Nephron (organoid): Measurements from ENCODE around the gene ZBTB37.
A peak's percentile ranks its signal among the peaks of the same experiment; 100 is the strongest.

Experiments used
- H3K27ac Mint-ChIP-seq, 3 experiments: 2 replicates each; pipeline ENCODE4 v1.8.0; 2020; ENCODE audit warnings: mixed read lengths in 3 of 3, mild to moderate bottlenecking in 2 of 3, moderate library complexity in 1 of 3
- H3K27me3 Mint-ChIP-seq: 2 replicates; pipeline ENCODE4 v1.8.0; 2021; ENCODE audit warnings: low read depth, mild to moderate bottlenecking, moderate library complexity, mixed read lengths
- H3K36me3 Mint-ChIP-seq: 2 replicates; pipeline ENCODE4 v1.8.0; 2020; ENCODE audit warnings: low read depth, mixed read lengths
- H3K4me1 Mint-ChIP-seq: 2 replicates; pipeline ENCODE4 v1.8.0; 2020; ENCODE audit warnings: mixed read lengths
- H3K4me3 Mint-ChIP-seq, 3 experiments: 2 replicates each; pipeline ENCODE4 v1.8.0; 2020; ENCODE audit warnings: mild to moderate bottlenecking in 3 of 3, mixed read lengths in 3 of 3, moderate library complexity in 2 of 3
- H3K9me3 Mint-ChIP-seq: 2 replicates; pipeline ENCODE4 v1.8.0; 2020; ENCODE audit warnings: mixed read lengths
- TF ChIP-seq, protein P1 (sequence below), 3 experiments: fragments of 200-600 bp; sonication (generic); IDR thresholded peaks; one replicate each; pipeline ENCODE4 v1.5.0; 2021; ENCODE audit warnings: antibody characterized with exemption in 3 of 3; ENCODE audit not compliant: unreplicated experiment in 3 of 3

Gene ZBTB37

DNA sequence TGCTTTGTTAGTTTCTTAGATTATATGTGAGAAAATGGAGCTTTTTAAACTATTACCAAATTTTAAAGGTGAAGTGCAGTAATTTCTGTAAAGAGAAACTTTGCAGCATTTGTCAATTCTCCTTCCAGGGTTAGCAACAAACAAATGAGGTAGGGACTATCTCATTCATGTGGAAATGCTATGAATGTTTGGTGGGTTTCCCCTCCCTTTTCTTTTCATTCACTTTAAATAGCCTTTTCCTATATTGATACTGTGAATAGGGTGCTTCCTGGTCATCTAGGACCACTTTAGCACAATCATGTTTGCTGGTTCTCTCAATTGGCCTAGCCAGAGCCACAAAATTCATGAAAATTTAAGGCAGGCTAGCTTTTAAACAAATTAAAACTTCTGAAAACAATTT lies 20.6 kb downstream of the ZBTB37 start:
- Mint-ChIP-seq H3K4me1 (no peaks in the 10 kb centered on the region), H3K36me3 (peaks cover 40% of the 10 kb centered on the region), H3K27ac (no peak overlapping the region), H3K9me3 (no peaks in the 10 kb centered on the region), H3K27me3 (no peaks in the 10 kb centered on the region), H3K4me3 (no peak overlapping the region)
- TF ChIP-seq, protein P1, sequence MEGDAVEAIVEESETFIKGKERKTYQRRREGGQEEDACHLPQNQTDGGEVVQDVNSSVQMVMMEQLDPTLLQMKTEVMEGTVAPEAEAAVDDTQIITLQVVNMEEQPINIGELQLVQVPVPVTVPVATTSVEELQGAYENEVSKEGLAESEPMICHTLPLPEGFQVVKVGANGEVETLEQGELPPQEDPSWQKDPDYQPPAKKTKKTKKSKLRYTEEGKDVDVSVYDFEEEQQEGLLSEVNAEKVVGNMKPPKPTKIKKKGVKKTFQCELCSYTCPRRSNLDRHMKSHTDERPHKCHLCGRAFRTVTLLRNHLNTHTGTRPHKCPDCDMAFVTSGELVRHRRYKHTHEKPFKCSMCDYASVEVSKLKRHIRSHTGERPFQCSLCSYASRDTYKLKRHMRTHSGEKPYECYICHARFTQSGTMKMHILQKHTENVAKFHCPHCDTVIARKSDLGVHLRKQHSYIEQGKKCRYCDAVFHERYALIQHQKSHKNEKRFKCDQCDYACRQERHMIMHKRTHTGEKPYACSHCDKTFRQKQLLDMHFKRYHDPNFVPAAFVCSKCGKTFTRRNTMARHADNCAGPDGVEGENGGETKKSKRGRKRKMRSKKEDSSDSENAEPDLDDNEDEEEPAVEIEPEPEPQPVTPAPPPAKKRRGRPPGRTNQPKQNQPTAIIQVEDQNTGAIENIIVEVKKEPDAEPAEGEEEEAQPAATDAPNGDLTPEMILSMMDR (IDR thresholded peaks at IDR 0.05; ENCODE audit: unreplicated experiment in 3 of 3): no peak

DNA sequence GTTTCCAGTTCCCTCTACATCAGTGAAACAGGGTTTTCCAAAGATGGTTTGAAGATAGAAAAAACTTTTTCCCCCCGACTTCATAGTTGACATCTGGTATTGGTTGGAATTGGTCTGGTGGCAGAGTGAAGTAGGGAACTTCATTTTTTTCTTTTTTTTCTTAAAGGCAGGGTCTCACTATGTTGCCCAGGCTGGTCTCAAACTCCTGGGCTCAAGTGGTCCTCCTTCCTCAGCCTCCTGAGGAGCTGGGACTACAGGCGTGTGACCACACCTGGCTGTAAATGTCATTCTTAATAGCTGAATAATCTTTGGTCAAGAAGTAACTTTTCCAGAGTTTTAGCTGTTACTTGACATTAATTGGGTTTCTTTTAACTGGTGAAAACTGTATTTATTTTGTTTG lies 21.7 kb downstream of the ZBTB37 start:
- H3K9me3 Mint-ChIP-seq: no peaks in the 10 kb centered on the region
- no peak overlapping the region for H3K27ac Mint-ChIP-seq
- H3K4me1 Mint-ChIP-seq: no peaks in the 10 kb centered on the region
- TF ChIP-seq, protein P1 (IDR thresholded peaks at IDR 0.05; ENCODE audit: unreplicated experiment in 3 of 3): no peak
- H3K36me3 Mint-ChIP-seq: peaks cover 44% of the 10 kb centered on the region
- no peak overlapping the region for H3K4me3 Mint-ChIP-seq
- no peaks in the 10 kb centered on the region for H3K27me3 Mint-ChIP-seq

DNA sequence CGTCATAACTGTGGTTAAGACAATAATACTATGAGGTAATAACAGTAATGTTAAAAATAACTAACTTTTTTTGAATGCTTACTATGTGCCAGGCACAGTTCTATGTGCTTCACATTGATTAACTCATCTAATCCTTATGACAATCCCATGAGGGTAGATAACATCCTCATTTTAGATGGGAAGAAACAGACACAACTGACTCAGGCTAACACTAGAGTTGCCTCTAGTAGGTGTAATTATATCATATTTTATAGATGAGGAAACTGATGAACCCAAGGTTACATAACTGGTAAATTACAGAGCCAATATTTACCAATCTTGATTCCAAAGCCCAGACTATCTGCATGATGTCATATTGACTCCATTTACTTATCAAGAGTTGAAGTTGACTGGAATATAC lies 25.4 kb downstream of the ZBTB37 start:
- TF ChIP-seq, protein P1 (IDR thresholded peaks at IDR 0.05; ENCODE audit: unreplicated experiment in 3 of 3): no peak
- no peak overlapping the region for H3K4me3 Mint-ChIP-seq
- H3K4me1 Mint-ChIP-seq: no peaks in the 10 kb centered on the region
- H3K36me3 Mint-ChIP-seq: peaks cover 16% of the 10 kb centered on the region
- H3K27me3 Mint-ChIP-seq: no peaks in the 10 kb centered on the region
- H3K27ac Mint-ChIP-seq: no peak overlapping the region
- H3K9me3 Mint-ChIP-seq: no peaks in the 10 kb centered on the region

DNA sequence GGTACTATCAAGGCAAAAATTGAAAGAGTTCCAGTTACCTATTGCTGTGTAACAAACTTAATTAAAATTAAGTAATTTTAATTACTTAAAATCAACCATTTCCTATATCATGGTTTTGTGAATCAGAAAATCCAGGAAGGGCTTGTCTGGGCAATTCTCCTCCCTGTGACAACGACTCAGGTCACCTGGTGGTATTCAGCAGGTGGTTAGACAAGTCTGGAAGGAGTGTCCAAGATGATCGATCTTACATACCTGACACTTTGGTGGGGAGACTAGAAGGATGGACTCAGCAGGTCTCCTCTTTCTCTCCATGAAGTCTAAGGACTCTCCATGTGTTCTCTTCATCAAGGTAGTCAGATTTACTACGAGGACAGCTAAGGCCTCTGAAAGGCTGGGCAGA lies 26.0 kb downstream of the ZBTB37 start:
- H3K9me3 Mint-ChIP-seq: no peaks in the 10 kb centered on the region
- peaks cover 15% of the 10 kb centered on the region for H3K36me3 Mint-ChIP-seq
- H3K27me3 Mint-ChIP-seq: no peaks in the 10 kb centered on the region
- TF ChIP-seq, protein P1 (IDR thresholded peaks at IDR 0.05; ENCODE audit: unreplicated experiment in 3 of 3): no peak
- H3K27ac Mint-ChIP-seq: no peak overlapping the region
- no peak overlapping the region for H3K4me3 Mint-ChIP-seq
- H3K4me1 Mint-ChIP-seq: no peaks in the 10 kb centered on the region

DNA sequence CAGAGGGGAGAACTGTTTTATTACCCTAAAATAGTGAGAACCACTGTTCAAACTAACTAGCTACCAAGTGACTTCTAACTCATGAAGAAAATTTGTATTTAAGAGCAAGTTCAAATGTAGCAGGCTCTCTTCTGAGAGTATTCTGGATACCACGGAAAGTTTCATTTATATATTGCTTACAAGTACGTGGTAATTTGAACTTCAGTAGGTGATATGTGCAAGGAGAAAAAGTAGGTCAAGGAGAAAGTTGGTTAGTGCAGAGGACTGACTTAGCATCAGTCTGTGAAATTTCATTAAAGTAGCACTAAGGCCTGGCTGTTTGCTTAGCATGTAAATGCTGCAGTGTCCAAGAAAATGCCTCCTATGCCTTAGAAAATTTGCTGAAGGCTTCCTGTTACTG lies 32.2 kb downstream of the ZBTB37 start:
- Mint-ChIP-seq H3K4me3 (no peak overlapping the region), H3K4me1 (no peaks in the 10 kb centered on the region), H3K27me3 (no peaks in the 10 kb centered on the region), H3K36me3 (no peaks in the 10 kb centered on the region), H3K27ac (peak overlapping the region in 1 of 3 experiments; percentile 1), H3K9me3 (no peaks in the 10 kb centered on the region)
- TF ChIP-seq, protein P1 (IDR thresholded peaks at IDR 0.05; ENCODE audit: unreplicated experiment in 3 of 3): no peak

DNA sequence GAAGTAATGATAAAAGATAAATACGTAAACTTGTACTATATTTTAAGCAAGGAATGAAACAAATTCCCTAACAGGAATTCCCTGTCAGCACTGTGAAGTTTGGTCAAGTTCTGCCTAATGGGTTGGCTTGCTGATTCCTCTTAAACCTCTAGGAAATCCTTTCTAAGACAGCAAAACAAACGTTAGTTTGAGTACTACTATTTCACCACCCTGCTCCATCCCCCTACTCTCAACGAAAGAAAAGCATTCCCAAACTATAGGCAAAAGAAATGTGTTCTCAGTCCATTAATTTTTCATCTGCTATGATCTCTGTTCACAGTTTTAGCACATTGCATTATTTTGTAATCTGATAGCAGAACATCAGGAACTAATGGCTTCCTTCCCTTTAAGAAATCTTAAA lies 32.8 kb downstream of the ZBTB37 start:
- TF ChIP-seq, protein P1 (IDR thresholded peaks at IDR 0.05; ENCODE audit: unreplicated experiment in 3 of 3): no peak
- no peaks in the 10 kb centered on the region for H3K27me3 Mint-ChIP-seq
- H3K9me3 Mint-ChIP-seq: no peaks in the 10 kb centered on the region
- peak overlapping the region in 1 of 3 experiments; percentile 1 for H3K27ac Mint-ChIP-seq
- H3K4me1 Mint-ChIP-seq: no peaks in the 10 kb centered on the region
- H3K4me3 Mint-ChIP-seq: no peak overlapping the region
- peaks cover 3% of the 10 kb centered on the region for H3K36me3 Mint-ChIP-seq
